HepG2 (cell line): ENCODE results near the gene GKN1.

Source experiments
- POLR2A ChIP-seq, 2 experiments: IDR thresholded peaks; 2 replicates each; pipeline ENCODE4 v1.6.1; 2011; ENCODE audit warnings: low read depth in 2 of 2, low read length in 2 of 2, mild to moderate bottlenecking in 1 of 2, moderate library complexity in 1 of 2; ENCODE audit not compliant: insufficient read depth in 1 of 2
- SP1 ChIP-seq, 2 experiments: fragments of 450-650 bp in 1 of 2; sonication (generic) in 1 of 2; formaldehyde crosslinking in 1 of 2; IDR thresholded peaks; 2 replicates each; pipeline versions ENCODE4 v1.4.0 to v1.6.1; 2016 to 2020; ENCODE audit warnings: missing genetic modification reagents in 1 of 2
- ZBTB20 ChIP-seq: sonication (generic); formaldehyde crosslinking; IDR thresholded peaks from 2 replicates; pipeline ENCODE4 v1.8.1; 2023; ENCODE audit warnings: missing genetic modification reagents, low read depth, mild to moderate bottlenecking, borderline replicate concordance
- ZKSCAN1 ChIP-seq: fragments of 150-350 bp; IDR thresholded peaks from 2 replicates; pipeline ENCODE4 v1.6.1; 2014; ENCODE audit warnings: low read length
- ZNF530 ChIP-seq: sonication (generic); formaldehyde crosslinking; IDR thresholded peaks from 2 replicates; pipeline ENCODE4 v1.5.0; 2020; ENCODE audit warnings: low read depth, mild to moderate bottlenecking, missing genetic modification reagents

DNA sequence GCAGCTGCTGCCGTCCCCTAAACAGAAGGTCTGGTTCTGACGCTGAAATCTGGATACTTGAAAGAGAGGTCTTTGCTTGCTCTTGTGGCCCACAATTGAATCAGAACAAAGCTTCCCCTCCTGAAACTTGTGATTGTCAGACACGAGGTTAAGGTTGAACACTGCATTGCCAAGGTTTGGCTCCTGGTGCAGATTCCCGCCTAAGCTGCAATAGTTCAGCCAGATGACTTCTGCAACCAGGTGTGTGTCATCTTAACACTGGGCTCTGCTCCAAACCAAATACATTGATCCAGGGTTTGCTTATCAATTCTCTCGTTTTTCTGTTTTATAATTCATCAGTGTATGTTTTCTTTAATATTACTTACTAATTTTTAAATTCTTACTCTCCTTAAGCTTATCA is 14.6 kb downstream of the GKN1 start:
- TF ChIP-seq ZKSCAN1 (no peak), ZNF530 (CRISPR knock-in tag) (no peak), POLR2A (IDR thresholded peaks at IDR 0.05; ENCODE audit: insufficient read depth in 1 of 2, low read depth in 2 of 2, low read length in 2 of 2) (no peak), SP1 (IDR thresholded peaks at IDR 0.05) (no peak), SP1 (CRISPR knock-in tag; IDR thresholded peaks at IDR 0.05) (no peak), ZBTB20 (CRISPR knock-in tag) (no peak)
